ENCODE data around the gene GPR135.

GPR135 gene

GRCh38 chr14:59438195-59438647, 27.0 kb downstream of the GPR135 start:
- Histone ChIP-seq H3K36me3 (ENCODE audit: control insufficient read depth, insufficient read depth, low read length) (no peaks in the 10 kb centered on the region), H3K9ac (no peak overlapping the region), H2AFZ (no peak overlapping the region), H3K4me3 (ENCODE audit: low read depth, low read length) (no peak overlapping the region), H3K4me2 (ENCODE audit: low read length) (no peak overlapping the region), H3K4me1 (no peaks in the 10 kb centered on the region), H3K79me2 (no peaks in the 10 kb centered on the region), H3K27me3 (ENCODE audit: control insufficient read depth, insufficient read depth, low read length) (no peaks in the 10 kb centered on the region), H3K27ac (no peak overlapping the region), H3K9me3 (ENCODE audit: control insufficient read depth, low read length) (no peaks in the 10 kb centered on the region)
- TF ChIP-seq CTCF (IDR thresholded peaks at IDR 0.05) = no peak

- TF ChIP-seq CTCF (IDR thresholded peaks at IDR 0.05) = no peak
- Histone ChIP-seq H3K4me1 (peaks cover 12% of the 10 kb centered on the region), H3K9ac (no peak overlapping the region), H3K9me3 (ENCODE audit: control insufficient read depth, low read length) (no peaks in the 10 kb centered on the region), H3K36me3 (ENCODE audit: control insufficient read depth, insufficient read depth, low read length) (no peaks in the 10 kb centered on the region), H3K27ac (no peak overlapping the region), H3K4me3 (ENCODE audit: low read depth, low read length) (no peak overlapping the region), H3K4me2 (ENCODE audit: low read length) (no peak overlapping the region), H3K79me2 (no peaks in the 10 kb centered on the region), H2AFZ (no peak overlapping the region), H3K27me3 (ENCODE audit: control insufficient read depth, insufficient read depth, low read length) (no peaks in the 10 kb centered on the region)
Observed at GRCh38 chr14:59435987-59436386, 29.2 kb downstream of the GPR135 start.

GRCh38 chr14:59435101-59435500, 30.1 kb downstream of the GPR135 start:
- Histone ChIP-seq H3K9me3 (ENCODE audit: control insufficient read depth, low read length) (no peaks in the 10 kb centered on the region), H3K4me3 (ENCODE audit: low read depth, low read length) (no peak overlapping the region), H3K27ac (no peak overlapping the region), H3K36me3 (ENCODE audit: control insufficient read depth, insufficient read depth, low read length) (no peaks in the 10 kb centered on the region), H3K27me3 (ENCODE audit: control insufficient read depth, insufficient read depth, low read length) (no peaks in the 10 kb centered on the region), H3K4me2 (ENCODE audit: low read length) (no peak overlapping the region), H2AFZ (no peak overlapping the region), H3K79me2 (no peaks in the 10 kb centered on the region), H3K9ac (no peak overlapping the region), H3K4me1 (peaks cover 14% of the 10 kb centered on the region)
- no peak for TF ChIP-seq CTCF (IDR thresholded peaks at IDR 0.05)

- Histone ChIP-seq H3K9ac (no peak overlapping the region), H3K9me3 (ENCODE audit: control insufficient read depth, low read length) (no peaks in the 10 kb centered on the region), H3K79me2 (no peaks in the 10 kb centered on the region), H3K4me2 (ENCODE audit: low read length) (no peak overlapping the region), H3K36me3 (ENCODE audit: control insufficient read depth, insufficient read depth, low read length) (no peaks in the 10 kb centered on the region), H3K27ac (no peak overlapping the region), H3K27me3 (ENCODE audit: control insufficient read depth, insufficient read depth, low read length) (no peaks in the 10 kb centered on the region), H2AFZ (no peak overlapping the region), H3K4me1 (peaks cover 30% of the 10 kb centered on the region), H3K4me3 (ENCODE audit: low read depth, low read length) (no peak overlapping the region)
- no peak for TF ChIP-seq CTCF (IDR thresholded peaks at IDR 0.05)
Observed at GRCh38 chr14:59429790-59430189, 35.4 kb downstream of the GPR135 start.

GRCh38 chr14:59428581-59429012, 36.6 kb downstream of the GPR135 start:
- no peaks in the 10 kb centered on the region for H3K9me3 ChIP-seq (ENCODE audit: control insufficient read depth, low read length)
- H3K27ac ChIP-seq = peak overlapping the region; percentile 53
- H3K36me3 ChIP-seq (ENCODE audit: control insufficient read depth, insufficient read depth, low read length) = no peaks in the 10 kb centered on the region
- H3K27me3 ChIP-seq (ENCODE audit: control insufficient read depth, insufficient read depth, low read length) = no peaks in the 10 kb centered on the region
- no peak overlapping the region for H3K9ac ChIP-seq
- TF ChIP-seq CTCF (IDR thresholded peaks at IDR 0.05) = peak; percentile 26
- H2AFZ ChIP-seq = no peak overlapping the region
- H3K4me2 ChIP-seq (ENCODE audit: low read length) = no peak overlapping the region
- no peak overlapping the region for H3K4me3 ChIP-seq (ENCODE audit: low read depth, low read length)
- H3K4me1 ChIP-seq = peaks cover 30% of the 10 kb centered on the region
- H3K79me2 ChIP-seq = no peaks in the 10 kb centered on the region

Measured in parathyroid adenoma (tissue), 2 donors.